HepG2 (cell line): Measurements from ENCODE around the gene FGFR3. TPM values are rescaled to one million over a fixed set of nuclear protein-coding genes. Genes with fewer than 3 reads are reported as not detected.

ENCODE experiments used
- CCDC6 ChIP-seq: sonication (generic); formaldehyde crosslinking; IDR thresholded peaks from 2 replicates; pipeline ENCODE4 v1.8.1; 2022; ENCODE audit warnings: mild to moderate bottlenecking, missing genetic modification reagents, moderate library complexity
- GATAD1 ChIP-seq: IDR thresholded peaks from 2 replicates; pipeline ENCODE4 v1.6.1; 2016; ENCODE audit warnings: missing genetic modification reagents, missing compliant biosample characterization
- HNF1B ChIP-seq: sonication (generic); formaldehyde crosslinking; IDR thresholded peaks from 2 replicates; pipeline ENCODE4 v1.5.1; 2020; ENCODE audit warnings: mild to moderate bottlenecking, moderate library complexity, missing genetic modification reagents
- MED8 ChIP-seq: sonication (generic); formaldehyde crosslinking; IDR thresholded peaks from 2 replicates; pipeline ENCODE4 v1.8.1; 2023; ENCODE audit warnings: mild to moderate bottlenecking, missing genetic modification reagents; ENCODE audit not compliant: insufficient replicate concordance
- MIER3 ChIP-seq: IDR thresholded peaks from 2 replicates; pipeline ENCODE4 v1.6.1; 2016; ENCODE audit warnings: missing compliant biosample characterization, borderline replicate concordance
- MNT ChIP-seq: fragments of 450-650 bp; IDR thresholded peaks from 2 replicates; pipeline ENCODE4 v1.6.1; 2016
- ZBTB4 ChIP-seq: sonication (generic); formaldehyde crosslinking; IDR thresholded peaks from 2 replicates; pipeline ENCODE4 v1.4.0; 2020; ENCODE audit warnings: missing genetic modification reagents, mild to moderate bottlenecking, borderline replicate concordance
- ZFAT ChIP-seq: sonication (generic); formaldehyde crosslinking; conservative IDR thresholded peaks from 2 replicates; pipeline ENCODE4 v1.8.1; 2023; ENCODE audit warnings: missing genetic modification reagents, inconsistent platforms
- ZNF296 ChIP-seq: sonication (generic); formaldehyde crosslinking; conservative IDR thresholded peaks from 2 replicates; pipeline ENCODE4 v1.5.0; 2020; ENCODE audit warnings: mild to moderate bottlenecking, missing genetic modification reagents
- ZNF451 ChIP-seq: sonication (generic); formaldehyde crosslinking; IDR thresholded peaks from 2 replicates; pipeline ENCODE4 v1.5.0; 2020; ENCODE audit warnings: mild to moderate bottlenecking, missing genetic modification reagents
- polyA plus RNA-seq, 8 experiments: library from polyadenylated mRNA; depleted of rRNA in 3 of 8; stranded (reverse) in 7 of 8; unstranded in 1 of 8; fragments of >200 nt; fragmentation: Illumina TruSeq in 4 of 8; extraction: Trizol in 4 of 8; gene quantifications; 2 replicates each; pipeline versions ENCODE4 v1.2.1 to v1.2.3, GENCODE V29; 2011 to 2016; ENCODE audit warnings: low read depth in 4 of 8, missing spikeins in 1 of 8, mixed read lengths in 1 of 8; ENCODE audit not compliant: insufficient read depth in 1 of 8
- total RNA-seq, 5 experiments: library from RNA; depleted of rRNA; stranded (reverse); fragments of >200 nt; fragmentation: Illumina TruSeq; extraction: Trizol; gene quantifications; 2 replicates each; pipeline ENCODE4 v1.2.3, GENCODE V29; 2016; ENCODE audit warnings: low read depth in 1 of 5
- TF ChIP-seq, protein P1 (sequence below): sonication (generic); formaldehyde crosslinking; IDR thresholded peaks from 2 replicates; pipeline ENCODE4 v1.5.0; 2020; ENCODE audit warnings: missing genetic modification reagents, mild to moderate bottlenecking, borderline replicate concordance
- TF ChIP-seq, protein P2 (sequence below): sonication (generic); formaldehyde crosslinking; IDR thresholded peaks from 2 replicates; pipeline ENCODE4 v1.5.0; 2020; ENCODE audit warnings: missing genetic modification reagents
- TF ChIP-seq, protein P3 (sequence below): IDR thresholded peaks from 2 replicates; pipeline ENCODE4 v1.6.1; 2016; ENCODE audit warnings: low read depth, missing genetic modification reagents, missing compliant biosample characterization

Gene FGFR3
- total and polyA plus RNA-seq, 2 of the 13 experiments (the other 11 are each of a cell fraction or from before 2014, with no cell fraction given) = 103 to 109 TPM

GRCh38 chr4:1776521-1777161, 16.5 kb upstream of the FGFR3 start (continued):
- TF ChIP-seq MNT = no peak
- TF ChIP-seq ZBTB4 = no peak; the same call in 1 of the 2 replicates
- TF ChIP-seq CCDC6 (CRISPR knock-in tag) = no peak
- TF ChIP-seq ZNF296 (CRISPR knock-in tag) = peak; percentile 96
- 0 out of 2 replicates have a peak, but pooled peaks have one; percentile 41 for TF ChIP-seq GATAD1 (CRISPR knock-in tag)
- TF ChIP-seq, protein P1, sequence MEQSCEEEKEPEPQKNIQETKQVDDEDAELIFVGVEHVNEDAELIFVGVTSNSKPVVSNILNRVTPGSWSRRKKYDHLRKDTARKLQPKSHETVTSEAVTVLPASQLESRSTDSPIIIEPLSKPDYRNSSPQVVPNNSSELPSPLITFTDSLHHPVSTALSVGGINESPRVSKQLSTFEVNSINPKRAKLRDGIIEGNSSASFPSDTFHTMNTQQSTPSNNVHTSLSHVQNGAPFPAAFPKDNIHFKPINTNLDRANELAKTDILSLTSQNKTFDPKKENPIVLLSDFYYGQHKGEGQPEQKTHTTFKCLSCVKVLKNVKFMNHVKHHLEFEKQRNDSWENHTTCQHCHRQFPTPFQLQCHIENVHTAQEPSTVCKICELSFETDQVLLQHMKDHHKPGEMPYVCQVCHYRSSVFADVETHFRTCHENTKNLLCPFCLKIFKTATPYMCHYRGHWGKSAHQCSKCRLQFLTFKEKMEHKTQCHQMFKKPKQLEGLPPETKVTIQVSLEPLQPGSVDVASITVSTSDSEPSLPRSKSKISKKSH (CRISPR knock-in tag) = peak; percentile 79
- no peak for TF ChIP-seq ZFAT (CRISPR knock-in tag)
- peak; percentile 76 for TF ChIP-seq MED8
- TF ChIP-seq, protein P2, sequence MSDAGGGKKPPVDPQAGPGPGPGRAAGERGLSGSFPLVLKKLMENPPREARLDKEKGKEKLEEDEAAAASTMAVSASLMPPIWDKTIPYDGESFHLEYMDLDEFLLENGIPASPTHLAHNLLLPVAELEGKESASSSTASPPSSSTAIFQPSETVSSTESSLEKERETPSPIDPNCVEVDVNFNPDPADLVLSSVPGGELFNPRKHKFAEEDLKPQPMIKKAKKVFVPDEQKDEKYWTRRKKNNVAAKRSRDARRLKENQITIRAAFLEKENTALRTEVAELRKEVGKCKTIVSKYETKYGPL (CRISPR knock-in tag) = 0 out of 2 replicates have a peak, but pooled peaks have one; percentile 43
- peak; percentile 56; the same call in 1 of the 2 replicates for TF ChIP-seq HNF1B (CRISPR knock-in tag)
- TF ChIP-seq MIER3 (CRISPR knock-in tag) = peak; percentile 54; the same call in 1 of the 2 replicates
- TF ChIP-seq, protein P3, sequence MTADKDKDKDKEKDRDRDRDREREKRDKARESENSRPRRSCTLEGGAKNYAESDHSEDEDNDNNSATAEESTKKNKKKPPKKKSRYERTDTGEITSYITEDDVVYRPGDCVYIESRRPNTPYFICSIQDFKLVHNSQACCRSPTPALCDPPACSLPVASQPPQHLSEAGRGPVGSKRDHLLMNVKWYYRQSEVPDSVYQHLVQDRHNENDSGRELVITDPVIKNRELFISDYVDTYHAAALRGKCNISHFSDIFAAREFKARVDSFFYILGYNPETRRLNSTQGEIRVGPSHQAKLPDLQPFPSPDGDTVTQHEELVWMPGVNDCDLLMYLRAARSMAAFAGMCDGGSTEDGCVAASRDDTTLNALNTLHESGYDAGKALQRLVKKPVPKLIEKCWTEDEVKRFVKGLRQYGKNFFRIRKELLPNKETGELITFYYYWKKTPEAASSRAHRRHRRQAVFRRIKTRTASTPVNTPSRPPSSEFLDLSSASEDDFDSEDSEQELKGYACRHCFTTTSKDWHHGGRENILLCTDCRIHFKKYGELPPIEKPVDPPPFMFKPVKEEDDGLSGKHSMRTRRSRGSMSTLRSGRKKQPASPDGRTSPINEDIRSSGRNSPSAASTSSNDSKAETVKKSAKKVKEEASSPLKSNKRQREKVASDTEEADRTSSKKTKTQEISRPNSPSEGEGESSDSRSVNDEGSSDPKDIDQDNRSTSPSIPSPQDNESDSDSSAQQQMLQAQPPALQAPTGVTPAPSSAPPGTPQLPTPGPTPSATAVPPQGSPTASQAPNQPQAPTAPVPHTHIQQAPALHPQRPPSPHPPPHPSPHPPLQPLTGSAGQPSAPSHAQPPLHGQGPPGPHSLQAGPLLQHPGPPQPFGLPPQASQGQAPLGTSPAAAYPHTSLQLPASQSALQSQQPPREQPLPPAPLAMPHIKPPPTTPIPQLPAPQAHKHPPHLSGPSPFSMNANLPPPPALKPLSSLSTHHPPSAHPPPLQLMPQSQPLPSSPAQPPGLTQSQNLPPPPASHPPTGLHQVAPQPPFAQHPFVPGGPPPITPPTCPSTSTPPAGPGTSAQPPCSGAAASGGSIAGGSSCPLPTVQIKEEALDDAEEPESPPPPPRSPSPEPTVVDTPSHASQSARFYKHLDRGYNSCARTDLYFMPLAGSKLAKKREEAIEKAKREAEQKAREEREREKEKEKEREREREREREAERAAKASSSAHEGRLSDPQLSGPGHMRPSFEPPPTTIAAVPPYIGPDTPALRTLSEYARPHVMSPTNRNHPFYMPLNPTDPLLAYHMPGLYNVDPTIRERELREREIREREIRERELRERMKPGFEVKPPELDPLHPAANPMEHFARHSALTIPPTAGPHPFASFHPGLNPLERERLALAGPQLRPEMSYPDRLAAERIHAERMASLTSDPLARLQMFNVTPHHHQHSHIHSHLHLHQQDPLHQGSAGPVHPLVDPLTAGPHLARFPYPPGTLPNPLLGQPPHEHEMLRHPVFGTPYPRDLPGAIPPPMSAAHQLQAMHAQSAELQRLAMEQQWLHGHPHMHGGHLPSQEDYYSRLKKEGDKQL = 0 out of 2 replicates have a peak, but pooled peaks have one; percentile 56
- TF ChIP-seq ZNF451 (CRISPR knock-in tag) = peak; percentile 23; the same call in 1 of the 2 replicates
